ENCODE measurements around the gene CUX1.

Gene CUX1

GRCh38 chr7:102275123-102275703 is 457.8 kb downstream of the CUX1 start:
- no peaks in the 10 kb centered on the region for H3K9me3 ChIP-seq (ENCODE audit: control insufficient read depth, low read length)
- H3K36me3 ChIP-seq (ENCODE audit: control insufficient read depth, insufficient read depth, low read length), result no peaks in the 10 kb centered on the region
- no peaks in the 10 kb centered on the region for H3K27me3 ChIP-seq (ENCODE audit: control insufficient read depth, insufficient read depth, low read length)
- no peak overlapping the region for H3K4me3 ChIP-seq (ENCODE audit: low read length)
- no peak overlapping the region for H3K9ac ChIP-seq (ENCODE audit: low read length)
- peaks cover 26% of the 10 kb centered on the region for H3K4me1 ChIP-seq (ENCODE audit: control insufficient read depth, insufficient read depth, low read length)

- no peaks in the 10 kb centered on the region for H3K36me3 ChIP-seq (ENCODE audit: control insufficient read depth, insufficient read depth, low read length)
- H3K27me3 ChIP-seq (ENCODE audit: control insufficient read depth, insufficient read depth, low read length), result no peaks in the 10 kb centered on the region
- H3K4me3 ChIP-seq (ENCODE audit: low read length), result no peak overlapping the region
Observed at GRCh38 chr7:102277901-102278300, 460.5 kb downstream of the CUX1 start.

GRCh38 chr7:102279537-102280400 is 462.3 kb downstream of the CUX1 start:
- H3K27me3 ChIP-seq (ENCODE audit: control insufficient read depth, insufficient read depth, low read length), result no peaks in the 10 kb centered on the region
- H3K4me1 ChIP-seq (ENCODE audit: control insufficient read depth, insufficient read depth, low read length), result peaks cover under 1% of the 10 kb centered on the region
- H3K9ac ChIP-seq (ENCODE audit: low read length), result no peak overlapping the region
- H3K36me3 ChIP-seq (ENCODE audit: control insufficient read depth, insufficient read depth, low read length), result no peaks in the 10 kb centered on the region
- H3K9me3 ChIP-seq (ENCODE audit: control insufficient read depth, low read length), result no peaks in the 10 kb centered on the region
- no peak overlapping the region for H3K4me3 ChIP-seq (ENCODE audit: low read length)

More at GRCh38 chr7:102277901-102278300, 460.5 kb downstream of the CUX1 start:
- Histone ChIP-seq H3K4me1 (ENCODE audit: control insufficient read depth, insufficient read depth, low read length) (peaks cover 18% of the 10 kb centered on the region), H3K9me3 (ENCODE audit: control insufficient read depth, low read length) (no peaks in the 10 kb centered on the region), H3K9ac (ENCODE audit: low read length) (no peak overlapping the region)

- H3K4me3 ChIP-seq (ENCODE audit: low read length), result no peak overlapping the region
- H3K4me1 ChIP-seq (ENCODE audit: control insufficient read depth, insufficient read depth, low read length), result no peaks in the 10 kb centered on the region
- no peaks in the 10 kb centered on the region for H3K36me3 ChIP-seq (ENCODE audit: control insufficient read depth, insufficient read depth, low read length)
- H3K9ac ChIP-seq (ENCODE audit: low read length), result no peak overlapping the region
- no peaks in the 10 kb centered on the region for H3K9me3 ChIP-seq (ENCODE audit: control insufficient read depth, low read length)
- no peaks in the 10 kb centered on the region for H3K27me3 ChIP-seq (ENCODE audit: control insufficient read depth, insufficient read depth, low read length)
Observed at GRCh38 chr7:102280521-102280920, 463.1 kb downstream of the CUX1 start.

GRCh38 chr7:102281785-102282184 is 464.4 kb downstream of the CUX1 start:
- no peak overlapping the region for H3K9ac ChIP-seq (ENCODE audit: low read length)
- H3K4me3 ChIP-seq (ENCODE audit: low read length), result no peak overlapping the region
- H3K4me1 ChIP-seq (ENCODE audit: control insufficient read depth, insufficient read depth, low read length), result peaks cover 6% of the 10 kb centered on the region
- H3K36me3 ChIP-seq (ENCODE audit: control insufficient read depth, insufficient read depth, low read length), result no peaks in the 10 kb centered on the region
- peaks cover 6% of the 10 kb centered on the region for H3K27me3 ChIP-seq (ENCODE audit: control insufficient read depth, insufficient read depth, low read length)
- H3K9me3 ChIP-seq (ENCODE audit: control insufficient read depth, low read length), result no peaks in the 10 kb centered on the region

GRCh38 chr7:102282465-102283362 is 465.3 kb downstream of the CUX1 start:
- Histone ChIP-seq H3K4me1 (ENCODE audit: control insufficient read depth, insufficient read depth, low read length) (peaks cover 12% of the 10 kb centered on the region), H3K36me3 (ENCODE audit: control insufficient read depth, insufficient read depth, low read length) (no peaks in the 10 kb centered on the region), H3K4me3 (ENCODE audit: low read length) (no peak overlapping the region), H3K27me3 (ENCODE audit: control insufficient read depth, insufficient read depth, low read length) (peaks cover 8% of the 10 kb centered on the region), H3K9ac (ENCODE audit: low read length) (no peak overlapping the region), H3K9me3 (ENCODE audit: control insufficient read depth, low read length) (no peaks in the 10 kb centered on the region)

GRCh38 chr7:102283477-102284189 is 466.2 kb downstream of the CUX1 start:
- Histone ChIP-seq H3K9ac (ENCODE audit: low read length) (no peak overlapping the region), H3K36me3 (ENCODE audit: control insufficient read depth, insufficient read depth, low read length) (no peaks in the 10 kb centered on the region), H3K27me3 (ENCODE audit: control insufficient read depth, insufficient read depth, low read length) (peaks cover 8% of the 10 kb centered on the region), H3K4me1 (ENCODE audit: control insufficient read depth, insufficient read depth, low read length) (peaks cover 20% of the 10 kb centered on the region), H3K9me3 (ENCODE audit: control insufficient read depth, low read length) (no peaks in the 10 kb centered on the region), H3K4me3 (ENCODE audit: low read length) (no peak overlapping the region)

GRCh38 chr7:102284399-102284798 is 467.0 kb downstream of the CUX1 start:
- H3K4me1 ChIP-seq (ENCODE audit: control insufficient read depth, insufficient read depth, low read length), result peaks cover 20% of the 10 kb centered on the region
- no peak overlapping the region for H3K4me3 ChIP-seq (ENCODE audit: low read length)

GRCh38 chr7:102284891-102285539 is 467.6 kb downstream of the CUX1 start:
- Histone ChIP-seq H3K4me1 (ENCODE audit: control insufficient read depth, insufficient read depth, low read length) (peaks cover 20% of the 10 kb centered on the region), H3K4me3 (ENCODE audit: low read length) (no peak overlapping the region), H3K9ac (ENCODE audit: low read length) (no peak overlapping the region), H3K27me3 (ENCODE audit: control insufficient read depth, insufficient read depth, low read length) (peaks cover 8% of the 10 kb centered on the region), H3K36me3 (ENCODE audit: control insufficient read depth, insufficient read depth, low read length) (no peaks in the 10 kb centered on the region), H3K9me3 (ENCODE audit: control insufficient read depth, low read length) (no peaks in the 10 kb centered on the region)

More at GRCh38 chr7:102284399-102284798, 467.0 kb downstream of the CUX1 start:
- Histone ChIP-seq H3K27me3 (ENCODE audit: control insufficient read depth, insufficient read depth, low read length) (peaks cover 8% of the 10 kb centered on the region), H3K9me3 (ENCODE audit: control insufficient read depth, low read length) (no peaks in the 10 kb centered on the region), H3K36me3 (ENCODE audit: control insufficient read depth, insufficient read depth, low read length) (no peaks in the 10 kb centered on the region), H3K9ac (ENCODE audit: low read length) (no peak overlapping the region)

GRCh38 chr7:102285540-102286236 is 468.3 kb downstream of the CUX1 start:
- H3K27me3 ChIP-seq (ENCODE audit: control insufficient read depth, insufficient read depth, low read length), result peaks cover 8% of the 10 kb centered on the region
- no peaks in the 10 kb centered on the region for H3K36me3 ChIP-seq (ENCODE audit: control insufficient read depth, insufficient read depth, low read length)
- H3K9ac ChIP-seq (ENCODE audit: low read length), result peak overlapping the region; percentile 53
- H3K9me3 ChIP-seq (ENCODE audit: control insufficient read depth, low read length), result no peaks in the 10 kb centered on the region
- H3K4me1 ChIP-seq (ENCODE audit: control insufficient read depth, insufficient read depth, low read length), result peaks cover 20% of the 10 kb centered on the region
- no peak overlapping the region for H3K4me3 ChIP-seq (ENCODE audit: low read length)
